ENCODE results near the gene TNNI2.
"Not testable (repeated sequence)": the region's sequence is repeated elsewhere in the genome, so short reads cannot be mapped to it uniquely, and the experiment has no call there.

The TNNI2 gene

GRCh38 chr11:1876361-1877063 is 37.7 kb downstream of the TNNI2 start:
- peak; percentile 63 for DNase-seq

DNA sequence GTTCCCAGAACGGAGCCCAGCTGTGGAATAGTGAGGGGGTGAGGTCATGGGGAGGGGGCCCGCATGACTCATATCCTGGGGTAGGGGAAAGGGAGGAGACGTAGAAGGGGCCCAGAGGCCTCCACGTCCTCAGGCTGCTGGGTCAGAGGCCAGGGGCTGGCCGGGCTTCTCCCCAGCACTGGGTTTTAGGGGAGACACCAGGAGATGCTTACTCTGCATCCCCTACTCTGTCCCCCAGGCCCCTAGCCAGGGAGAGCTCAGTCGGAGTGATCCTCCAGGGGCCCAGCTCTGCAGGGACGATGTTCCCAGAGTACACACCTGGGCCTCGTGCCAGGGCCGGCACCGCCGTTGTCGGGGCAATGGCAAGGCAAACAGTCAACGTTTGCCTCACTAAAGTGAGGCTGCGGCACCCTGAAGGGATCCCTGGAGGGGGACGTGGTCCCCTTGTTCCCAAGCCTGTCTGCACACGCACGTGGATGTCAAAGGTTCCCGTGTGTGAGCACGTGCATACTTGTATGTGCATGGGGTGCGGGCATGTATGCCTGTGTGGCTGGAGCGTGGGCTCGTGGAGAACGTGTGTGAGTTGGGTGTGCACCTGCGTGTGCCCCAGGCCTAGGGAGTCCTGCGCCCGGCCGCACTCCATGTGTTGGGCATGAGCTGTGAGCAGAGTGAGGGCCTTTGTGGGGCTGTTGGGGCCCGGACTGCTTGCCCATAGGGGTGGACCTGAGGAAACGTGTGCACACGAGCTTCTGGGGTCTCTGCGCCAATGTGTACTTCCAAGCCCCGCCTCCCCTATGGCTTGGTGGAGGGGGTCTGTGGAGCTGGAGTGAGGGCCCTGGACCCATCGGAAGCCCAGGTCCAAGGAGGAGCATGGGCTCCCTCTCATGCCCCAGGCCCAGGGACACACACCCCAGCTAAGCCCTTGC is 38.7 kb downstream of the TNNI2 start:
- DNase-seq, result no peak

GRCh38 chr11:1878137-1879031 is 39.6 kb downstream of the TNNI2 start:
- no peak for DNase-seq

- DNase-seq, result no peak
These were observed 40.7 kb downstream of the TNNI2 start for GRCh38 chr11:1879342-1879940.

DNA sequence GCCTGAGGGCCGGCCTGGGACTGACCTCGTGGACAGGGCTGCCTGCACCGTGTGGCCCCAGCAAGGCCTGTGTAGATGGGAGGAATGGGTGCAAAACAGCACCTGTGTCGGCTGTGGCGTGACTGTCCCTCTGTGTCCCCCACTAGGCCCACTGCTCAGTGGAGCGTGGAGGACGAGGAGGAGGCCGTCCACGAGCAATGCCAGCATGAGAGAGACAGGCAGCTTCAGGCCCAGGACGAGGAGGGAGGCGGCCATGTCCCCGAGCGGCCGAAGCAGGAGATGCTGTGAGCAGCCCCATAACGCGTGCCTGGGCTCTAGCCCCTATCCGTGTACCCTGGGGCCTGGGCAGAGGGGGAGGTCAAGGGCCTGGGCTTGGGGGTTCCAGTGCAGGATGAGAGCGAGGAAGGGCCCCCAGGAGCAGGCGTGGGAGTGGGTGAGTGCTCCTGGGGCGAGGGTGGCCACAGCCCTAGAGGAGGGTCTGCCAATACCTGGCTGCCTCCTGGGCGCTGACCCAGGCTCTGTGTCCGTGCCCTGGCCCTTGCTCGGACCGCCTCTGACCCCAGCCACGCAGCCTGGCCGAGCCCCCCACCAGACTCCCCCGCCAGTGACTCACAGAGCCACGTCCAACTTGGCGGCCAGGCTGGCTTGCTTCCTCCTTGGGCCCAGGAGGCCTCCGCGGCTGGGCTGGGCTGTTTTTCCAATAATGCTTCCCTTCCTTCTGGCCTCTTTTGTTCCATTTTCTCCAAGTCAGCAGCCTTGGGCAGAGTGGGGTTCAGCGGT is 41.4 kb downstream of the TNNI2 start:
- DNase-seq, result no peak

- DNase-seq, result no peak
These were observed 42.1 kb downstream of the TNNI2 start for GRCh38 chr11:1880746-1881441.

DNA sequence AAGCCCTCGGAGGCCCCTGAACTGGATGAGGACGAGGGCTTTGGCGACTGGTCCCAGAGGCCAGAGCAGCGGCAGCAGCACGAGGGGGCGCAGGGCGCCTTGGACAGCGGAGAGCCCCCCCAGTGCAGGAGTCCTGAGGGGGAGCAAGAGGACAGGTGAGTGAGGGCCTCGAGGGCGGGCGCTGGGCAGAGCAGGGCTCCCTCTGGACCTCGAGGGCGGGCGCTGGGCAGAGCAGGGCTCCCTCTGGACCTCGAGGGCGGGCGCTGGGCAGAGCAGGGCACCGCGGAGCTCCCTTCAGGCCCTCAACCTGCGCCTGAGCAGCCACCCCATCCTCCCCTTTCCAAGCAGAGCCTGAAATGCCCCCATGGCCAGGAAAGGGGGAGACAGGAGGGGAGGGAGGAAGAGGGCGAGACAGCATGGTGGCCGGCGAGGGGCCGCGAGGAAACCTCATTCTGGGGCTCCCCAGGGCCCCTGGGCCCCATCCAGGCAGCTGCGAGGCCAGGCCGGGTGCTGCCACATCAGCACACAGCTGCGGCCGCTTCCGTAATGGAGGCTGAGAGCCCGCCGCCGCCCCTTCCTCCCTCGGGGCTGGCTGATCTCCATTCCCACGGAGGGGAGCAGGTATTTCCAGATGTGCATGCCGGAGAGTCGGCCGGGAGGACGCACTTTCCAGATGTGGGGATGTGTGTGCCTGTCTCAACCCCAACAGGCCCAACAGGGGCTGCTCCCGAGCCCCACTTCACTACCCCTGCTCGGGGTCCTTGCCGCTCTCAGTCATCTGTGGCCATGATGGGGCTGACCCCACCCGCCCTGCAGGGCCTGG is 42.9 kb downstream of the TNNI2 start:
- peak; percentile 34 for DNase-seq

GRCh38 chr11:1882265-1883238 is 43.8 kb downstream of the TNNI2 start:
- peak; percentile 89 for DNase-seq

DNA sequence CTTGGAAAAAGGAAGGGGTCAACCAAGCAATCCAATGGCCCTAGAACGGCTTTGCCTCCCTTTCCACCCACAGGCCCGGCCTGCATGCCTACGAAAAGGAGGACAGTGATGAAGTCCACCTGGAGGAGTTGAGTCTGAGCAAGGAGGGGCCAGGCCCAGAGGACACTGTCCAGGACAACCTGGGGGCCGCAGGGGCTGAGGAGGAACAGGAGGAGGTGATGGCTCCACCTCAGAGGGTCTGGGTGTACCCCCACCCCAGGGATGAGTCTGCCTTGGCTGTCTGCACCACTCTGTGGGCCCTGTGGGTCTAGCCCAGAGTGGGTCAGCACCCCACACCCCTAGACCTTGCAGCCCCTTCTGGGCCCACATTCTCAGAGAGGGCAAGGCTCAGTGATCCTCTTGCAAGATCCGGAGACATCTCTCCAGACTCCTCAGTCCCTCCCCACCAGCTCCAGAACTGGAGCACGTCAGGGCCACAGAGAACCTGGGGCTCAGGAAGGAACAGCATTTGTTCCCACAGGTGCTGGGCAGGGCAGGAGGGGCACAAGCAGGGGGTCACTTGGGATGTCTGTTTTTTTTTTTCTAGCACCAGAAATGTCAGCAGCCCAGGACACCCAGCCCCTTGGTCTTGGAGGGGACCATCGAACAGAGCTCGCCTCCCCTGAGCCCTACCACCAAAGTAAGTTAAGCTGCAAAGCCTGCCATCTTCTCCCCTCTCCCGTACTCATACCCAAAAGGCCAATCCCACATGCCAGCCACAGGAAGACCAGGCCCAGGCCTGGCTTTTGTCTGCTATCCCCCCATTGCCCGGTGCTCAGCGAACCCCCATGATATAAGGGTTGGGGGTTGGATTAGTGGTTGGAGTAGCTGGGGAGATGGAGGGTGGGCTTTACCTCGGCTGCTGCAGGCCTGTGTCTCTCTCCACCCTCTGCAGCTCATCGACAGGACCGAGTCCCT is 44.8 kb downstream of the TNNI2 start:
- DNase-seq, result no peak

GRCh38 chr11:1884303-1884700 is 45.5 kb downstream of the TNNI2 start:
- DNase-seq, result no peak

DNA sequence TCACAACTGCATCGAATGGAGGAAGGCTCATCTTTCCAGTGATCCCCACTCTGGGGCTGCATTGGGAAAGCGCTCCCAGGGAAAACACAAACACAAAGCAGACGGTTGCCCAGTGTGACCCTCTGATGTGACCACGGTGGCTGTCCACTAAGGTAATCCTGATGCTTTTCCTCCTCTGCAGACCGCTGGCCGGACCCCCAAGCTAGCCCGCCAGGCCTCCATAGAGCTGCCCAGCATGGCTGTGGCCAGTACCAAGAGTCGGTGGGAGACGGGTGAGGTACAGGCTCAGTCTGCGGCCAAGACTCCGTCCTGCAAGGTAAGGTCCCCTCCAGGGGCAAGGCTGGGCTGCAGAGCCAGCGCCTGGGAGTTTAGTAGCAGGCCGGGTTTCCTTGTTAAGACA is 47.8 kb downstream of the TNNI2 start:
- not testable (repeated sequence) for DNase-seq

DNA sequence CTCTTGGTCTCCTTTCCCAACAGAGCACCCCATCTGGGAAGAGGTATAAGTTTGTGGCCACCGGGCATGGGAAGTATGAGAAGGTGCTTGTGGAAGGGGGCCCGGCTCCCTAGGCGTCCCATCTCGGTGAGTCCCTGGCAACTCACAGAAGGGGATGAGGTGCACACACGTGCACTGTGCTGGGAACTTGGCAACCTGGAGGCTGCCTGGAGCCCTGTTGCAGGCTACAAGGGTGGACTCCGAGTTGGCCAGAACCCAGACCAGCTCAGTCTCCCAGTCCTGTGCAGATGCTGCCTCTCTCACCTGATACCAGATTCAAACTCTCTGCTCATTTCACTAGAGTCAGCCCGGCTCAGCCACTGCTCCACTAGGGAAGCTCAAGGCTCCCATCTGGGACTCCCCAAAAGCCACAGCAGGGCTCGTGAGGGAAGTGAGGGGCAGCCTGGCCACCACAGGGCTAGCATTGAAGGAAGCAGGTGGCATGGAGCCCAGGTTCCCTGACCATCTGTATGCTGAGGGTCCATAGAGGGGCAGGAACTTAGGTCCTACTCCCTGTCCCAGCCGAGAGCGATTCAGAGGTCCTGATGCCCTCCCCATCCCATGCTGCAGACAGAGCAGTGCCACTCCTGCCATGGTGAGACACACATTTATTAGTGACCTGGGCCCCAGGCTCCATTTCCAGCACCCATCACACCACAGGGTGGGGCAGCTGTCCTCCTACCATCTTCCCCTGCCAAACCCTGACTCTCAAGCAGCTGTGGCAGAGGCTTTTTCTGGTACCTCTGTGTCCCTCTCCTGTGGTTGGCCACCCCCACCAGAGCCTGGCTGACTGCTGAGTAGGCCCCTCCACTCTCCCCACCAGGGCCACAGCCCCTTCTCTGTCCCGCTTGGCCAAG is 48.9 kb downstream of the TNNI2 start:
- peak; percentile 45 for DNase-seq

- peak; percentile 47 for DNase-seq
These were observed 49.6 kb downstream of the TNNI2 start for GRCh38 chr11:1888347-1888753.

- DNase-seq, result no peak
These were observed 50.0 kb downstream of the TNNI2 start for GRCh38 chr11:1888811-1889210.

DNA sequence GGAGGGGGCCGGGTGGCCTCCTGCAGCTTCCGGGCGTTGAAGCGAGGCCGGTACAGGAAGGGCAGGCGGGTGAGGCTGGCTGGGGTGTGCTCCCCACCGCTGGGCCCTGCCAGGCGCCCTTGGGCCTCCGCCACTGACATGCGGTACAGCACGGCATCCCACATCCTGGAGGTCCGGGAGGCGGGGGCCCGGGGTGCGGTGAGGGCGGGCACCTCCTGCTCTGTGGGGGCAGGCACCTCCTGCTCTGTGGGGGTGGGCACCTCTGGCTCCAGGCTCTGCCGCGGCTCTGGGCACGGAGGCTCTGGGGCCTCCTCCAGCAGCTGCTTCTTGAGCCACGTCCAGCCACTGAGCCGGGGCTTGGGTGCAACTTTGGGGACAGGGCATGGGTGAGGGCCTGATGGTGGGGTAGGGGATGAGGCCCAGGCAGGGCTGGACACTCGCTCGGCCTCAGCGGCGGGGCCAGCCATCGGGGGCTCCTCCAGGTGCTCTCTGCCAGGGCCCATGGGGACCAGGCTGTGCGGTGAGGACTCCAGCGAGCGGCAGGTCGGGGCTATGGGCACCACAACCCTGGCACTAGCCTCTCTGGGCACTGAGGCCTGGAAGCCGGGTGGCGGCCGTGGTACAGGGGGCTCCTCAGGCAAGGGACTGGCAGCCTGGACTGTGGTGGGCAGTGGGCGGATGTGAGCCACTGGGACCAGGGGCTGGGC is 50.6 kb downstream of the TNNI2 start:
- peak; percentile 91 for DNase-seq

All from hematopoietic multipotent progenitor cell treated with erythropoietin and hydrocortisone succinate and interleukin-3 and kit ligand, for 4 days (in vitro differentiated cells).